Activated naive CD4-positive, alpha-beta T cell treated with anti-CD3 and anti-CD28 coated beads, Interleukin-2, amount 10 ng/mL, durations not matched to agents 7 days and 5 days (primary cell): ENCODE measurements around the gene TMC7.

Experiments
- CTCF ChIA-PET: fragments of 350-600 bp; sonication (Branson Sonifier 250); formaldehyde crosslinking; loops from one replicate; lab custom pipeline; 2021; ENCODE audit warnings: antibody characterized with exemption; lab: Charles Lee
- DNase-seq: peaks from one replicate; pipeline ENCODE4 v3.0.0-alpha.2; 2020
- H3K27ac Mint-ChIP-seq: one replicate; pipeline ENCODE4 v1.8.0; 2021; ENCODE audit warnings: mild to moderate bottlenecking, moderate library complexity, mixed read lengths
- H3K27me3 Mint-ChIP-seq: one replicate; pipeline ENCODE4 v1.8.0; 2021; ENCODE audit warnings: mild to moderate bottlenecking, mixed read lengths
- H3K36me3 Mint-ChIP-seq: one replicate; pipeline ENCODE4 v1.8.0; 2021; ENCODE audit warnings: mixed read lengths
- H3K4me1 Mint-ChIP-seq: one replicate; pipeline ENCODE4 v1.8.0; 2021; ENCODE audit warnings: mixed read lengths
- H3K4me3 Mint-ChIP-seq: one replicate; pipeline ENCODE4 v1.8.0; 2021; ENCODE audit warnings: mild to moderate bottlenecking, moderate library complexity, mixed read lengths
- H3K9me3 Mint-ChIP-seq: one replicate; pipeline ENCODE4 v1.8.0; 2021; ENCODE audit warnings: mixed read lengths

Gene TMC7

GRCh38 chr16:19029980-19030379 lies 46.2 kb downstream of the TMC7 start:
- Mint-ChIP-seq H3K4me1 (no peaks in the 10 kb centered on the region), H3K9me3 (peaks cover under 1% of the 10 kb centered on the region), H3K4me3 (no peak overlapping the region), H3K36me3 (no peaks in the 10 kb centered on the region), H3K27me3 (peaks cover 4% of the 10 kb centered on the region), H3K27ac (no peak overlapping the region)
- CTCF ChIA-PET, result no interaction called here
- no peak for DNase-seq

GRCh38 chr16:19031738-19032137 lies 48.0 kb downstream of the TMC7 start:
- CTCF ChIA-PET, result no interaction called here
- no peak for DNase-seq
- no peaks in the 10 kb centered on the region for H3K4me1 Mint-ChIP-seq
- H3K36me3 Mint-ChIP-seq, result no peaks in the 10 kb centered on the region
- H3K4me3 Mint-ChIP-seq, result no peak overlapping the region
- peaks cover 3% of the 10 kb centered on the region for H3K9me3 Mint-ChIP-seq
- peaks cover 4% of the 10 kb centered on the region for H3K27me3 Mint-ChIP-seq
- no peak overlapping the region for H3K27ac Mint-ChIP-seq

GRCh38 chr16:19033761-19034160 lies 50.0 kb downstream of the TMC7 start:
- Mint-ChIP-seq H3K27me3 (peaks cover 4% of the 10 kb centered on the region), H3K27ac (no peak overlapping the region), H3K4me3 (no peak overlapping the region), H3K36me3 (no peaks in the 10 kb centered on the region), H3K9me3 (peaks cover 4% of the 10 kb centered on the region), H3K4me1 (no peaks in the 10 kb centered on the region)
- no peak for DNase-seq
- CTCF ChIA-PET, result no interaction called here

- Mint-ChIP-seq H3K9me3 (peaks cover 1% of the 10 kb centered on the region), H3K36me3 (no peaks in the 10 kb centered on the region), H3K4me1 (no peaks in the 10 kb centered on the region), H3K27ac (no peak overlapping the region), H3K27me3 (no peaks in the 10 kb centered on the region), H3K4me3 (no peak overlapping the region)
- CTCF ChIA-PET, result no interaction called here
- no peak for DNase-seq
These were observed 56.7 kb downstream of the TMC7 start for GRCh38 chr16:19040400-19040799.

- Mint-ChIP-seq H3K4me3 (no peak overlapping the region), H3K9me3 (no peaks in the 10 kb centered on the region), H3K36me3 (no peaks in the 10 kb centered on the region), H3K4me1 (no peaks in the 10 kb centered on the region), H3K27me3 (no peaks in the 10 kb centered on the region), H3K27ac (no peak overlapping the region)
- CTCF ChIA-PET, result no interaction called here
- DNase-seq, result no peak
These were observed 61.0 kb downstream of the TMC7 start for GRCh38 chr16:19044769-19045168.

- Mint-ChIP-seq H3K36me3 (no peaks in the 10 kb centered on the region), H3K4me1 (no peaks in the 10 kb centered on the region), H3K4me3 (no peak overlapping the region), H3K27ac (no peak overlapping the region), H3K9me3 (no peaks in the 10 kb centered on the region), H3K27me3 (no peaks in the 10 kb centered on the region)
- CTCF ChIA-PET, result no interaction called here
- DNase-seq, result no peak
These were observed 62.3 kb downstream of the TMC7 start for GRCh38 chr16:19046062-19046461.

- Mint-ChIP-seq H3K36me3 (no peaks in the 10 kb centered on the region), H3K4me1 (peaks cover 8% of the 10 kb centered on the region), H3K9me3 (no peaks in the 10 kb centered on the region), H3K27ac (no peak overlapping the region), H3K27me3 (peaks cover 3% of the 10 kb centered on the region), H3K4me3 (no peak overlapping the region)
- DNase-seq, result no peak
- CTCF ChIA-PET, result no interaction called here
These were observed 79.0 kb downstream of the TMC7 start for GRCh38 chr16:19062706-19063105.

GRCh38 chr16:19066988-19067348 lies 83.2 kb downstream of the TMC7 start:
- H3K27ac Mint-ChIP-seq, result peak overlapping the region; percentile 99
- H3K36me3 Mint-ChIP-seq, result no peaks in the 10 kb centered on the region
- no peaks in the 10 kb centered on the region for H3K9me3 Mint-ChIP-seq
- DNase-seq, result no peak
- H3K4me3 Mint-ChIP-seq, result peak overlapping the region; percentile 89
- peaks cover 22% of the 10 kb centered on the region for H3K4me1 Mint-ChIP-seq
- H3K27me3 Mint-ChIP-seq, result peaks cover 3% of the 10 kb centered on the region
- CTCF ChIA-PET, result interaction anchor here (1.0 kb wide), 1 partner anchor 84 kb away, joined by 3 read pairs; no protein-coding TSS in a partner anchor

GRCh38 chr16:19067349-19068236 lies 83.9 kb downstream of the TMC7 start, which contains the start of gene COQ7:
Gene COQ7 (plus strand): TSS chr16:19067614. CDS start chr16:19067665, 51 bp downstream.
- DNase-seq, result peak; percentile 99
- peaks cover 3% of the 10 kb centered on the region for H3K27me3 Mint-ChIP-seq
- peaks cover 2% of the 10 kb centered on the region for H3K36me3 Mint-ChIP-seq
- peak within 1 kb of the TSS; percentile 89 for H3K4me3 Mint-ChIP-seq
- CTCF ChIA-PET, result interaction anchor here (1.0 kb wide), 1 partner anchor 84 kb away, joined by 3 read pairs; no protein-coding TSS in a partner anchor
- H3K9me3 Mint-ChIP-seq, result no peaks in the 10 kb centered on the region
- H3K4me1 Mint-ChIP-seq, result peaks cover 22% of the 10 kb centered on the region
- peak within 1 kb of the TSS; percentile 99 for H3K27ac Mint-ChIP-seq

GRCh38 chr16:19068237-19068815 lies 84.6 kb downstream of the TMC7 start:
- Mint-ChIP-seq H3K4me3 (peak overlapping the region; percentile 89), H3K4me1 (peaks cover 22% of the 10 kb centered on the region), H3K27me3 (peaks cover under 1% of the 10 kb centered on the region), H3K27ac (peak overlapping the region; percentile 99), H3K9me3 (no peaks in the 10 kb centered on the region), H3K36me3 (peaks cover 2% of the 10 kb centered on the region)
- CTCF ChIA-PET, result no interaction called here
- DNase-seq, result no peak

GRCh38 chr16:19071811-19072777 lies 88.4 kb downstream of the TMC7 start:
- Mint-ChIP-seq H3K27me3 (no peaks in the 10 kb centered on the region), H3K27ac (peak overlapping the region; percentile 50), H3K4me3 (no peak overlapping the region), H3K9me3 (no peaks in the 10 kb centered on the region), H3K4me1 (peaks cover 17% of the 10 kb centered on the region), H3K36me3 (peaks cover 10% of the 10 kb centered on the region)
- peak; percentile 74 for DNase-seq
- CTCF ChIA-PET, result interaction anchor here (0.7 to 2.8 kb wide), 5 partner anchors 22 to 289 kb away, joined by 3 to 14 read pairs (median 4); partner anchors contain the start of gene TMC7

- Mint-ChIP-seq H3K36me3 (peaks cover 13% of the 10 kb centered on the region), H3K4me1 (peaks cover 8% of the 10 kb centered on the region), H3K4me3 (no peak overlapping the region), H3K9me3 (no peaks in the 10 kb centered on the region), H3K27me3 (no peaks in the 10 kb centered on the region), H3K27ac (no peak overlapping the region)
- CTCF ChIA-PET, result interaction anchor here (0.9 to 2.8 kb wide), 3 partner anchors 21 to 290 kb away, joined by 3 to 14 read pairs (median 4); partner anchors contain the start of gene TMC7
- DNase-seq, result no peak
These were observed 89.6 kb downstream of the TMC7 start for GRCh38 chr16:19073344-19073743.

- H3K9me3 Mint-ChIP-seq, result no peaks in the 10 kb centered on the region
- H3K4me3 Mint-ChIP-seq, result no peak overlapping the region
- H3K36me3 Mint-ChIP-seq, result peaks cover 17% of the 10 kb centered on the region
- CTCF ChIA-PET, result interaction anchor here (2.8 kb wide), 1 partner anchor 90 kb away, joined by 14 read pairs; the partner anchor contains the start of gene TMC7
- DNase-seq, result no peak
- no peaks in the 10 kb centered on the region for H3K27me3 Mint-ChIP-seq
- H3K4me1 Mint-ChIP-seq, result peaks cover 5% of the 10 kb centered on the region
- H3K27ac Mint-ChIP-seq, result no peak overlapping the region
These were observed 90.1 kb downstream of the TMC7 start for GRCh38 chr16:19073863-19074262.
